ENCODE results near the gene KCNAB1. TPM values are rescaled to one million over a fixed set of nuclear protein-coding genes. Genes with fewer than 3 reads are reported as not detected.

The KCNAB1 gene
- total RNA-seq, 4 donors from 2014 or later, result 0.38 to 1.5 (median 0.49) TPM

DNA sequence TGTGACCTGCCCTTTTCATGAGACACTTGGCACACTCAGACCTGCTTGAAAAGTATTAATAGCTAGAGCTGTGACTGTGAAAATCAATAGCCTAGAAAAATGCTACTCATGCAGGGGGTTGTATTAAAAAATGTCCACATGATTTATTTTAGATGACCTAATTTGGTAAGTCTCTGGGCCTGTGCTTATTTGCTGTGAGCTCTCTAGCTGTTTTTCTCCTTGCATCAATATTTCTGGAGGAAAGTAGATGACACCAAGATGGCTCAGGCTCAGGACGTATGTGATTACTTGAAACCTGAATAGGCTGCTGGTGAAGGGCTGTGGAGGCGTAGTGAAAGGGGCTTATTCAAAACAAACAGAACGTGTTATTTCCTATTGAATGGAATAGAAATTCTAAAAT is 29.5 kb downstream of the KCNAB1 start:
- Histone ChIP-seq H3K4me1 (peaks cover 5% of the 10 kb centered on the region), H3K36me3 (no peaks in the 10 kb centered on the region), H3K4me3 (no peak overlapping the region), H3K27ac (no peak overlapping the region), H3K9me3 (no peaks in the 10 kb centered on the region), H3K27me3 (no peaks in the 10 kb centered on the region)
- no peak for DNase-seq (ENCODE audit: low spot score in 2 of 2)
- 69% methylated on average over 3 of the region's 3 CpGs for WGBS
- TF ChIP-seq POLR2A (IDR thresholded peaks at IDR 0.05) (no peak), EP300 (IDR thresholded peaks at IDR 0.05) (no peak), POLR2AphosphoS5 (IDR thresholded peaks at IDR 0.05) (no peak)
- TF ChIP-seq, protein P1, sequence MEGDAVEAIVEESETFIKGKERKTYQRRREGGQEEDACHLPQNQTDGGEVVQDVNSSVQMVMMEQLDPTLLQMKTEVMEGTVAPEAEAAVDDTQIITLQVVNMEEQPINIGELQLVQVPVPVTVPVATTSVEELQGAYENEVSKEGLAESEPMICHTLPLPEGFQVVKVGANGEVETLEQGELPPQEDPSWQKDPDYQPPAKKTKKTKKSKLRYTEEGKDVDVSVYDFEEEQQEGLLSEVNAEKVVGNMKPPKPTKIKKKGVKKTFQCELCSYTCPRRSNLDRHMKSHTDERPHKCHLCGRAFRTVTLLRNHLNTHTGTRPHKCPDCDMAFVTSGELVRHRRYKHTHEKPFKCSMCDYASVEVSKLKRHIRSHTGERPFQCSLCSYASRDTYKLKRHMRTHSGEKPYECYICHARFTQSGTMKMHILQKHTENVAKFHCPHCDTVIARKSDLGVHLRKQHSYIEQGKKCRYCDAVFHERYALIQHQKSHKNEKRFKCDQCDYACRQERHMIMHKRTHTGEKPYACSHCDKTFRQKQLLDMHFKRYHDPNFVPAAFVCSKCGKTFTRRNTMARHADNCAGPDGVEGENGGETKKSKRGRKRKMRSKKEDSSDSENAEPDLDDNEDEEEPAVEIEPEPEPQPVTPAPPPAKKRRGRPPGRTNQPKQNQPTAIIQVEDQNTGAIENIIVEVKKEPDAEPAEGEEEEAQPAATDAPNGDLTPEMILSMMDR (IDR thresholded peaks at IDR 0.05), result no peak

DNA sequence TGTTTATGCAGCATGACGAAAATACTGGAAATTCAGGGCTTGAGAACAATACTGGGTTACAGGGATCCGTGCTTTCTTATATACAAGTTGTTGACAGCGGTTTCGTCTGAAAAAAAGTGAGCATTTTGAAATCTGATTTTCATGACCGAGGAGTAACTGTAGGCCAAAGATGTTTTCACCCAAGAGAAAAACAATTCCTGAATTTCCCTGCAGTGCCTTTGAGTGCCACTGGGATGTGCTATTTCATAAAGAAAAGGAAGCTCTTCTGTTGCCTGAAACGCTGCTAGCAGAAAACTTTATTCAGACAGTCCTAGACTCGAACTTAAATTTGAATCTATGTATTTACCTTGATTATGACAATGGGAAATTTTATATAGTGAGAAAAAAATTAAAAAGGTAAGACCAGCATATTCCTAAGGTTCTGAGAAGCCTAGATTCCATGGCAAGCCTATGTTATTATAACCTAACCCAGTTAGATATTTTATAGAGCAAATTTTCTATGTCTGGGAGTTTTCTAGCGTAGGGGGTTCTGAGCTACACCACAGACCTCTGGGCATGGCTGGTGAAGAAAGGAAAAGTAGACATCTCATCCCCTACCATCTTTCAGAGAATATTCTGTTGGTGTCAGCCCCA is 30.2 kb downstream of the KCNAB1 start:
- DNase-seq (ENCODE audit: low spot score in 2 of 2), result no peak
- Histone ChIP-seq H3K9me3 (no peaks in the 10 kb centered on the region), H3K4me3 (no peak overlapping the region), H3K36me3 (no peaks in the 10 kb centered on the region), H3K4me1 (peaks cover 5% of the 10 kb centered on the region), H3K27me3 (no peaks in the 10 kb centered on the region), H3K27ac (no peak overlapping the region)
- 14% methylated on average over 8 of the region's 8 CpGs for WGBS
- TF ChIP-seq POLR2A (IDR thresholded peaks at IDR 0.05) (no peak), POLR2AphosphoS5 (IDR thresholded peaks at IDR 0.05) (no peak), EP300 (IDR thresholded peaks at IDR 0.05) (no peak)
- TF ChIP-seq, protein P1 (IDR thresholded peaks at IDR 0.05), result peak; percentile 78 to 83

DNA sequence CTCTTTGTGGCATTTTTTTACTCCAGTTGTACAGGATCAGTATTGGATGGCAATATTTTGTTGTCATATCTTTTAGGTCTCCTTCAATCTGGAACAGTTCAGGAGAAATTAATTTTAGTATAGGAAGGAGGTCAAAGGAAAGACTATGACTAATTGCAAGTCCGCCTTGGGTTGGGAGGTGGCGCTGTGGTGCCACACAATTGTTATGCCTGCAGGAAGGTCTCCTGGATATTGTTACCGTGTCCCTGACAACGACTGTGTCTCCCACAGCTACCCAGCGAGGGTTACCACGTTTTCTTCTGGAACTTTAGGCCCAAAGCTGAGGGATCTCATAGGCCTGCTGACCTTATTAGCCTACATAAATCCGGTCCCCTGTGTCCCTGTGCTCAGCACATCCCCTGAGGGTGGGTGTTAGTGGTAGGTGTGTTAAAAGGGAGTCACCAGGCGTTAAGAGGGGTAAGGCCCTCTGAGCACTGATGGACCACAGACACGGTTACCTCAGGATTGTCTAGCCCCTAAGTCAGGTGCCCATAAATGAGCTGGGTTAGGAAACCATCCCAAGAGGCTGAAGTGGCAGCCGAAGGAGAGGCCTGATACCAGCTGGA is 31.5 kb downstream of the KCNAB1 start:
- no peaks in the 10 kb centered on the region for H3K9me3 ChIP-seq
- H3K36me3 ChIP-seq, result no peaks in the 10 kb centered on the region
- peaks cover 5% of the 10 kb centered on the region for H3K4me1 ChIP-seq
- no peak for TF ChIP-seq POLR2A (IDR thresholded peaks at IDR 0.05)
- TF ChIP-seq, protein P1 (IDR thresholded peaks at IDR 0.05), result peak; percentile 39 to 73
- no peaks in the 10 kb centered on the region for H3K27me3 ChIP-seq
- H3K4me3 ChIP-seq, result no peak overlapping the region
- H3K27ac ChIP-seq, result no peak overlapping the region
- DNase-seq (ENCODE audit: low spot score in 2 of 2), result peak; percentile 71 to 82
- WGBS, result 47% methylated on average over 10 of the region's 10 CpGs

DNA sequence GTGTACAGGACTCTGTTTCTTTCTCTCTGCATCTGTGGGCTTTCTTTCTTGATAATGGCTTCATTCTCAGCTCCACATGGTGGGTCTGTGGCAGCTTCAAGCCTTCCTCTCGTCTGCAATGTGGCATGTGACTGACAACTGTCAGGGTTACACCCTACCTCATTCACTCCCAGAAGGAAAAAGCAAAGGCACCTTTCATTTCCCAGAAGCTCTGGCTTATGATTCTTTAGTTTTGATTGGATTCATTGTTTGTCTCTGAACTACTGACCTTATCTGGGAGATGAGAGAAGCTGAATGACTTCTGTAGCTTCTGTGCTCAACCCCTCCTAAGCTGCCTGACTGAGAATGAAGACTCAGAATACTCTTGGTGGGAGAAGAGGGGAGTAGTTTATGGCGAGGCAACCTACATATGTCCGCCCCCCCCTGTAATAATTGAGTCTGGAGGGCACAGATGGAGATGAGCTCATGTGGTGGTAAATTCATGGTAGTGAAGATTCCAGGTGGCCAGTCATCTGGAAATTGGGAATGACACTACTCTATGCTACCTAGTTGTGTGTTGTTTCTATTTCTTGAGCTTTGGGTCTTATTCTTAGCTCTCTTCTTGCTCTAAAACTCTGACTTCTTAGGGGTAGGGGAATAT is 38.4 kb downstream of the KCNAB1 start:
- no peaks in the 10 kb centered on the region for H3K9me3 ChIP-seq
- no peaks in the 10 kb centered on the region for H3K27me3 ChIP-seq
- no peak for DNase-seq (ENCODE audit: low spot score in 2 of 2)
- TF ChIP-seq POLR2A (IDR thresholded peaks at IDR 0.05), result no peak
- TF ChIP-seq POLR2AphosphoS5 (IDR thresholded peaks at IDR 0.05), result no peak
- no peak for TF ChIP-seq EP300 (IDR thresholded peaks at IDR 0.05)
- TF ChIP-seq, protein P1 (IDR thresholded peaks at IDR 0.05), result no peak
- H3K4me1 ChIP-seq, result no peaks in the 10 kb centered on the region
- no peak overlapping the region for H3K27ac ChIP-seq
- H3K36me3 ChIP-seq, result no peaks in the 10 kb centered on the region
- no peak overlapping the region for H3K4me3 ChIP-seq
- WGBS, result 77% methylated on average over 3 of the region's 3 CpGs

DNA sequence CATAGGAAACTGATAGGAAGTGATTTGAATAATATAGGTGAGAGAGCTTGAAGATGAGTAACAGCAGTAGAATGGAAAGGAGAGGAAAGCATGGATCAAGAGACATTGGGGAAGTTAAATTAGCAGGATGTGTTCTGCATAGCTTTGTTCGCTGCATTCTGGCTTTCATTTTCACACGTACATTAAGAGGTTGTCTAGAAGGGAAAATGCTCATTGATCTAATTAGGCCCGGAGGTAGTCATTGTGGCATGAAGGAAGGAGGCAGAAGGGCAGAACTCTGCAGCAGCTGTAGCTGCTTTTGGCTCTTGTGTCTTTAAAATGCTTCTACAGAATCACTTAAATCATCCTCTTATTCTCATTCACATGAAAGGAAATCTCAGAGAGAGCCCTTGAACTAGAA is 40.3 kb downstream of the KCNAB1 start:
- no peak overlapping the region for H3K27ac ChIP-seq
- TF ChIP-seq, protein P1 (IDR thresholded peaks at IDR 0.05), result no peak
- no peak for TF ChIP-seq POLR2AphosphoS5 (IDR thresholded peaks at IDR 0.05)
- TF ChIP-seq EP300 (IDR thresholded peaks at IDR 0.05), result no peak
- TF ChIP-seq POLR2A (IDR thresholded peaks at IDR 0.05), result no peak
- no peaks in the 10 kb centered on the region for H3K27me3 ChIP-seq
- 41% methylated on average over 3 of the region's 3 CpGs for WGBS
- no peaks in the 10 kb centered on the region for H3K36me3 ChIP-seq
- no peaks in the 10 kb centered on the region for H3K4me1 ChIP-seq
- no peaks in the 10 kb centered on the region for H3K9me3 ChIP-seq
- H3K4me3 ChIP-seq, result no peak overlapping the region
- no peak for DNase-seq (ENCODE audit: low spot score in 2 of 2)

All from suprapubic skin (tissue), 4 donors.